ENCODE measurements around the gene ADGRL1.
"Not testable (repeated sequence)": the region's sequence is repeated elsewhere in the genome, so short reads cannot be mapped to it uniquely, and the experiment has no call there.

GRCh38 chr19:14232945-14233344 is 27.0 kb upstream of the ADGRL1 start:
- TF ChIP-seq SIN3A (IDR thresholded peaks at IDR 0.05; ENCODE audit: borderline replicate concordance, low read depth, low read length); SMC3 (IDR thresholded peaks at IDR 0.05; ENCODE audit: low read depth, low read length); EZH2phosphoT487 (IDR thresholded peaks at IDR 0.05; ENCODE audit: borderline replicate concordance, low read depth); NFIC (IDR thresholded peaks at IDR 0.05; ENCODE audit: borderline replicate concordance); MAX (IDR thresholded peaks at IDR 0.05; ENCODE audit: low read depth); PBX3 (IDR thresholded peaks at IDR 0.05); GATA2 (CRISPR knock-in tag; IDR thresholded peaks at IDR 0.05); CHD2 (IDR thresholded peaks at IDR 0.05; ENCODE audit: low read length, partially characterized antibody); CTCF (IDR thresholded peaks at IDR 0.05); RCOR1 (IDR thresholded peaks at IDR 0.05; ENCODE audit: low read length); TCF12 (IDR thresholded peaks at IDR 0.05); USF2 (IDR thresholded peaks at IDR 0.05; ENCODE audit: borderline replicate concordance, low read depth, low read length): not testable (repeated sequence)
